ENCODE data around the gene CDK5RAP2. TPM values are rescaled to one million over a fixed set of nuclear protein-coding genes. Genes with fewer than 3 reads are reported as not detected.

The CDK5RAP2 gene
- total RNA-seq, 1 donor, result 26.9 TPM

DNA sequence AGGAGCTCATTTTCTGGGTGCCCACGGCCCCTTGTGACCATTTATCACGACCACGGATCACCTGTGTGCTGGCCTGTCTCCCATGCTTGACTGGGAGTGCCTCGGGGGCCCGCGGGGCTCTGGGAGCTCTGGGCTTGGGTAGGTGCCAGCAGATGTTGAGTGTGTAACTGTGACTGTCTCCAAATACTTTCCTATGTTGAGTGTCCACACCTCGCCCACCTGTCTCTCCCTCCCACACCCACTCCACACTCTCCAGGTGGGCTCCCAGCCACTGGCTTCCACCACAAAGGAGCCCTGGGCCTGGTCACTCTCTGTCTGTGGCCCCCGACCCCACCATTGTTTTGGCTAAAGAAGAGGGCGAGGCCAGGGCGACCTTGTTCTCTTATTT lies 196.4 kb downstream of the CDK5RAP2 start:
- Histone ChIP-seq H3K27me3 (ENCODE audit: insufficient read depth, low read length) (no peaks in the 10 kb centered on the region), H3K4me1 (ENCODE audit: insufficient read depth, low read length) (no peaks in the 10 kb centered on the region), H3K4me3 (ENCODE audit: low read length) (no peak overlapping the region), H3K9me3 (ENCODE audit: low read depth, low read length) (no peaks in the 10 kb centered on the region)

DNA sequence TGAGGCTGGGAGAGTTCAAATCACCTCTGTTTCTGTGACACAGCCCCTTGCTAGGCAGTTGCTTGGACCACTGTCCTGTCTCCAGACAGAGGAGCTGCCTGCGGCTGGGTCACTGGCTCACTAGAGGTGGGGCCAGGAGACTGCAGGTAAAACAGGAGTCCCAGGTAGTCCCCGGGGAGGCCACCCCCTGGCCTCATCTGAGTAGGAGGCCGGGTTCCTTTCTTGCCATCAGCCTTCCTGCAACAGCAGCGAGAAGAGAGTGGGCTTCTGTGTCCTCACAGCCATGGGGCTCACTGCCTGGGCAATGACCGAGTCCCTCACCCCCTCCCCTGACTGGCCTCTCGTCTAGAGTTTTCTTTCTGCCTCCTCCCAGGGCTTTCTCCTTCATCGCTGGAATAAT lies 197.5 kb downstream of the CDK5RAP2 start:
- H3K27me3 ChIP-seq (ENCODE audit: insufficient read depth, low read length), result no peaks in the 10 kb centered on the region
- H3K4me1 ChIP-seq (ENCODE audit: insufficient read depth, low read length), result no peaks in the 10 kb centered on the region
- H3K9me3 ChIP-seq (ENCODE audit: low read depth, low read length), result no peaks in the 10 kb centered on the region
- no peak overlapping the region for H3K4me3 ChIP-seq (ENCODE audit: low read length)

- H3K27me3 ChIP-seq (ENCODE audit: insufficient read depth, low read length), result no peaks in the 10 kb centered on the region
- H3K4me3 ChIP-seq (ENCODE audit: low read length), result no peak overlapping the region
- H3K9me3 ChIP-seq (ENCODE audit: low read depth, low read length), result no peaks in the 10 kb centered on the region
- H3K4me1 ChIP-seq (ENCODE audit: insufficient read depth, low read length), result no peaks in the 10 kb centered on the region
These were observed 198.1 kb downstream of the CDK5RAP2 start for GRCh38 chr9:120381839-120382238.

DNA sequence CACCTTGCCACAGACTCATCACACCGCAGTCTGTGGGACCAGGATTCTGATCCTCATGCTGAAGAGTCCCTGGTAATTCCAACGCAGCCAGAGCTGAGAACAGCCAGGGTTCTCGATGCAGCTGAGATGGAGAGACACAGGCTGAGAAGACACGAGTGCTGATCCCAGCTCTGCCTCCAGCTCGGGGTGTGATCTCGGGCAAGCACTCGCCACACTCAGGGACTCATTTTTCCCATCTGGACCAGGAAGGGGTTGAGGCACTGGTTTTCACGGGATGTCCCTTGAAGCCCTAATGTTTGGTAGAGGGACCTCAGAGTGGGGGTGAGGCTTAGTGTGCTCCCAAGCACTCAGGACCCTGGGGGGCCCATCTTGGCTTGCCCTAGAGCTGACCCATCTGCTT lies 200.4 kb downstream of the CDK5RAP2 start:
- H3K9me3 ChIP-seq (ENCODE audit: low read depth, low read length), result no peaks in the 10 kb centered on the region
- no peaks in the 10 kb centered on the region for H3K27me3 ChIP-seq (ENCODE audit: insufficient read depth, low read length)
- H3K4me1 ChIP-seq (ENCODE audit: insufficient read depth, low read length), result no peaks in the 10 kb centered on the region
- H3K4me3 ChIP-seq (ENCODE audit: low read length), result no peak overlapping the region

GRCh38 chr9:120378680-120379079 lies 201.3 kb downstream of the CDK5RAP2 start:
- no peaks in the 10 kb centered on the region for H3K9me3 ChIP-seq (ENCODE audit: low read depth, low read length)
- H3K4me3 ChIP-seq (ENCODE audit: low read length), result no peak overlapping the region
- no peaks in the 10 kb centered on the region for H3K4me1 ChIP-seq (ENCODE audit: insufficient read depth, low read length)
- H3K27me3 ChIP-seq (ENCODE audit: insufficient read depth, low read length), result no peaks in the 10 kb centered on the region

DNA sequence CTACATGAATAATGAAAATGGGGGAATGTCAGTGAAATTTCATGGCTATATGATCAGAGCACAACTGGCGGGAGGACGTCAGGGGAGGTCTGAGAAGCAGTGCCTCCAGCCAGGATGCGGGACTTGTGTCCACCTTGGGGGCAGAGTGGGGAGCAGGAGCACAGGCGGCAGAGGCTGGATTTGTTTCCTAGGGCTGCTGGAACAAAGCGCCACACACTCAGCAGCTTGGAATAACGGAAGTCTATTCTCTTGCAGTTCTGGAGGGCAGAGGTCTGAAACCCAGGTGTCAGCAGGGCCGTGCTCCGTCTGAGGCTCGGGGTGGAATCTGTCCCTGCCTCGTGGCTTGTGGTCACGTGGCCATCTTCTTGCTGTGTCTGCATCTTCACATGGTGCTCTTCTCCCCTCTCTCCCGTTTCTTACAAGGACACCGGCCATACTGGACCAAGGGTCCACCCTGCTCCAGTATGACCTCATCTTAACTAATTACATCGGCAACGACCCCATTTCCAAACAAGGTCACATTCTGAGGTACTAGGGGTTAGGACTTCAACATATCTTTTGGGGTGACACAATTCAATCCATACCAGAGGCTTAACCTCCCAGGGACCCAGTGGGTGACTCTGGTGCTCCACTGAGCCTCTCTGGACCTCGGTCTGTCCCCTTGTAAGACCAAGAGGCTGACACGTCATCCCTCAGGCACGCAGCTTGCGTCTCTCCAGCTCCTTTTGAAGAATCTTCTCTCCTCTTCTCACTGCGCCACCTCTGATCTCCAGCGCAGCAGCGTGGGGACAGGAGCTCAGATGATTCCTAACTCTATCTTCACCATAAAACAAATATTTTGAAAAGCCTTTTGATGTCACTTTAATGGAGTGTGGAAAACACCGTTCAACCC lies 202.5 kb downstream of the CDK5RAP2 start:
- H3K9me3 ChIP-seq (ENCODE audit: low read depth, low read length), result no peaks in the 10 kb centered on the region
- H3K4me1 ChIP-seq (ENCODE audit: insufficient read depth, low read length), result no peaks in the 10 kb centered on the region
- no peak overlapping the region for H3K4me3 ChIP-seq (ENCODE audit: low read length)
- no peaks in the 10 kb centered on the region for H3K27me3 ChIP-seq (ENCODE audit: insufficient read depth, low read length)

DNA sequence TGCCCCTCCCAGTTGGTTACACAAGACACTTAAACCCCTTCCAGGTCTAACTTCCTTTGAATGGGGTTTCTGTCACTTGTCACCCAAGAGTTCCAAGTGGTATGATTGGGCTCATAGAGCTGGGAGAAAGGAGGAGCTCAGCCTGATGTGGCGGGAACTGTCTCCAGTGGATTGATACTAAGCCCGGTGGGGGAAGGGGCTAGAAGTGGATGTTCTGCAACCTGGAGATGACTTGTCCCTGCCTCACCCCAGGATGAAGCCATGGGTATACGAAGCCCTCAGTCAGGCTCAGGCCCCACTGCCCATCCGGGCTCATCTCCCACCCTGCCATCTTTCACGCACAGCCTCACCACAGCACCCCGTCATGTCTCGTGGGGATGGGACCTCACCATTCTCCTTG lies 203.9 kb downstream of the CDK5RAP2 start:
- Histone ChIP-seq H3K27me3 (ENCODE audit: insufficient read depth, low read length) (no peaks in the 10 kb centered on the region), H3K9me3 (ENCODE audit: low read depth, low read length) (no peaks in the 10 kb centered on the region), H3K4me1 (ENCODE audit: insufficient read depth, low read length) (no peaks in the 10 kb centered on the region), H3K4me3 (ENCODE audit: low read length) (no peak overlapping the region)

DNA sequence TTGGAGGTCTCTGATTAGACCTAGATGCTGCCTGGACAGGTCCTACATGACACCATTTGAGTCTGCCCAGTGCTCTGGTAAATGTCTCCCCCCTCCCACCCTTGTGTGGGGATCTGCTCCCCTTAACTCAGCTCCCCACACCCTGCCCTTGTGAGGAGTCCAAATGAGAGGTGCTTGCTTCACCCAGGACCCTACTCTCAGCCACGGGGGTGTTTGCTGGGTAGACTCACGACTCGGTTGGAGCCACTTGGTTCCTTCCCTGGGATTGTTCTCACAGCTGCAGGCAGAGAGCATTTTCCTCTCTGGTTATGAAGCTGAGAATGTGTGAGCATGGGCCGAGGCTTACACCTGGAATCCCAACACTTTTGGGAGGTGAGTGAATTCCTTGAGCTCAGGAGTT lies 204.7 kb downstream of the CDK5RAP2 start:
- no peak overlapping the region for H3K4me3 ChIP-seq (ENCODE audit: low read length)
- H3K4me1 ChIP-seq (ENCODE audit: insufficient read depth, low read length), result no peaks in the 10 kb centered on the region

GRCh38 chr9:120374817-120375216 lies 205.2 kb downstream of the CDK5RAP2 start:
- H3K27me3 ChIP-seq (ENCODE audit: insufficient read depth, low read length), result no peaks in the 10 kb centered on the region
- H3K9me3 ChIP-seq (ENCODE audit: low read depth, low read length), result no peaks in the 10 kb centered on the region
- no peaks in the 10 kb centered on the region for H3K4me1 ChIP-seq (ENCODE audit: insufficient read depth, low read length)
- no peak overlapping the region for H3K4me3 ChIP-seq (ENCODE audit: low read length)

More for the DNA sequence above, 204.7 kb downstream of the CDK5RAP2 start:
- Histone ChIP-seq H3K9me3 (ENCODE audit: low read depth, low read length) (no peaks in the 10 kb centered on the region), H3K27me3 (ENCODE audit: insufficient read depth, low read length) (no peaks in the 10 kb centered on the region)

- no peaks in the 10 kb centered on the region for H3K9me3 ChIP-seq (ENCODE audit: low read depth, low read length)
- H3K4me3 ChIP-seq (ENCODE audit: low read length), result no peak overlapping the region
- no peaks in the 10 kb centered on the region for H3K27me3 ChIP-seq (ENCODE audit: insufficient read depth, low read length)
- H3K4me1 ChIP-seq (ENCODE audit: insufficient read depth, low read length), result no peaks in the 10 kb centered on the region
These were observed 205.7 kb downstream of the CDK5RAP2 start for GRCh38 chr9:120374239-120374638.

- H3K9me3 ChIP-seq (ENCODE audit: low read depth, low read length), result no peaks in the 10 kb centered on the region
- no peak overlapping the region for H3K4me3 ChIP-seq (ENCODE audit: low read length)
- H3K4me1 ChIP-seq (ENCODE audit: insufficient read depth, low read length), result no peaks in the 10 kb centered on the region
- H3K27me3 ChIP-seq (ENCODE audit: insufficient read depth, low read length), result no peaks in the 10 kb centered on the region
These were observed 207.9 kb downstream of the CDK5RAP2 start for GRCh38 chr9:120372040-120372439.

DNA sequence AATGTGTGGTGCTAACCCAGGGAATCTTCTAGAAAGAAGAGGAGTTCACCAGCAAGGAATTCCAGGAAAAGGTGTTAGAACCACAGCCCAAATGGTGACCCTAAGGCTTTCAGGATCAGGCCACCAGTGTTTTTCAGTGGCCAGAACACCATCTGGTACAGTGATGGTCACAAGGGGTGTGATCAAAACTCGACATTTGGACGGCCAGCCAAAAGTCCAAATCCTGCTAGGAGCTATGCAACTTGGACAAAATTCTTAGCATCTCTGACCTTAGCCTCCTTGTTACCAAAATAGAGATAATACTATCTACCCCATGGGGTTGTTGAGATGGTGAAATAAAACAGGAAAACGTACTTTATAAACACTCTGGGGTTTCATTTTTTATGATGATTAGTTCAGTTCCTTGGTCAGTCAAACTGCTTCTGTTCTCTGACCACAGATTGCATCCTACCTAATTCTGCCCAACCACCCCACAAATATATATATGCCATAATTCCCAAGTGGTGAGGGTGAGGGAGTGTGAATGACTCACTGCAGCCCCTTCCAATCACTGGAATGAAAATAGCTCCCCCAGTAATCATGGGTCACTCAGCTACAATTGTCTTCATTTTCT lies 210.3 kb downstream of the CDK5RAP2 start:
- Histone ChIP-seq H3K27me3 (ENCODE audit: insufficient read depth, low read length) (no peaks in the 10 kb centered on the region), H3K4me3 (ENCODE audit: low read length) (no peak overlapping the region), H3K9me3 (ENCODE audit: low read depth, low read length) (no peaks in the 10 kb centered on the region), H3K4me1 (ENCODE audit: insufficient read depth, low read length) (no peaks in the 10 kb centered on the region)

DNA sequence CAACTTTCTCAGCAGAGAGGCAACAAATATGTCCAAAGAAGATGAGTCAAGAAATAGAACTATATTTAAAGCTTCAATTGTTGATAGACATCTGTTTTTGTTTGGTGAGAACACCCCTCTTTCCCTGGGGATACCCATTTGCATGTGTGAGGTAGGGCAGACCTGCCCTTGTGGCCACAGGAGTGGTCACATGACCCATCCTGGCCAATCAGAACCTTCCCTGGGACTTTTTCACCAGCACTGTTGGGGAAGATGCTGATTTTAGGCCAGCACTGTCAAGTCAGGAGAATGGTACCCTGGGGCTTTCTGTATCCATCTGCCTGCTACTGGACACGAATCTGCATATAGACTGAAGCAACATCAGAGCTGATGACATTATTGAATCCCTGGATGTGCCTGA lies 211.2 kb downstream of the CDK5RAP2 start:
- no peak overlapping the region for H3K4me3 ChIP-seq (ENCODE audit: low read length)
- H3K4me1 ChIP-seq (ENCODE audit: insufficient read depth, low read length), result no peaks in the 10 kb centered on the region
- H3K27me3 ChIP-seq (ENCODE audit: insufficient read depth, low read length), result no peaks in the 10 kb centered on the region
- H3K9me3 ChIP-seq (ENCODE audit: low read depth, low read length), result no peaks in the 10 kb centered on the region

DNA sequence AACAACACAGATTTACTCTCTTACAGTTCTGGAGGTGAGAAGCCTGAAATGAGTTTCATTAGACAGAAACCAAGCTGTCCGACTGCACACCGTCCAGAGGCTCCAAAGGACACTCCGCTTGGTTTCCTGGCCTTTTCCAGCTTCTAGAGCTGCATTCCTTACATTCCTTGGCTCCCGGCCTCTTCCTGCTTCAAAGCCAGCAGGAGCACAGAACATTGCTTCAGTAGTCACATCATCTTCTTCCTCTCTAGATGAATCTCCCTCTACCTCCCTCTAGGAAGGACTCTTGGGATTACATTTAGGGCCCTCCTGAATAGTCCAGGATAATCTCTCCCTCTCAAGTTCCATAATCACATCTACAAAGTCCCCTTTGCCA lies 213.3 kb downstream of the CDK5RAP2 start:
- Histone ChIP-seq H3K4me3 (ENCODE audit: low read length) (no peak overlapping the region), H3K9me3 (ENCODE audit: low read depth, low read length) (no peaks in the 10 kb centered on the region), H3K27me3 (ENCODE audit: insufficient read depth, low read length) (no peaks in the 10 kb centered on the region), H3K4me1 (ENCODE audit: insufficient read depth, low read length) (no peaks in the 10 kb centered on the region)

- H3K27me3 ChIP-seq (ENCODE audit: insufficient read depth, low read length), result no peaks in the 10 kb centered on the region
- H3K4me1 ChIP-seq (ENCODE audit: insufficient read depth, low read length), result no peaks in the 10 kb centered on the region
- no peak overlapping the region for H3K4me3 ChIP-seq (ENCODE audit: low read length)
- H3K9me3 ChIP-seq (ENCODE audit: low read depth, low read length), result no peaks in the 10 kb centered on the region
These were observed 214.6 kb downstream of the CDK5RAP2 start for GRCh38 chr9:120365386-120365785.

DNA sequence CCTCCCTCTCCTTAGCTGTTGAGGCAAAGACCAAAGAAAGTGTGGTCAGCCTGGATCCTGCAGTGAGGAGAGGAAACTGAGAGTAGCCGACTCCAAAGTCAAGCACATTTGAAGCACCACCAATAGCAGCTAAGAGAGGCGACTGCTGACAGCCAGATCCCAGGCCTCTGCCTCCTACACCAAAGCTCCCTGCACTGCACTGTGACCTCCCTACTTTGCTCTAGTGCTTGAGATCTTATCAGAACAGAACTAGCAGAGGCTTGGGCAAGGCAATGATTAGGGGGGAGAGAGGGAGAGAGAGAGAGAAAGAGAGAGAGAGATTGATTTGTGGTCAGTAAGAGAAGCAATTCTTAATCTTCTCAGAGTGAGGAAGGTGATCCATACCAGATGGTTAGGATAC lies 216.3 kb downstream of the CDK5RAP2 start:
- no peak overlapping the region for H3K4me3 ChIP-seq (ENCODE audit: low read length)
- H3K27me3 ChIP-seq (ENCODE audit: insufficient read depth, low read length), result no peaks in the 10 kb centered on the region
- no peaks in the 10 kb centered on the region for H3K9me3 ChIP-seq (ENCODE audit: low read depth, low read length)
- no peaks in the 10 kb centered on the region for H3K4me1 ChIP-seq (ENCODE audit: insufficient read depth, low read length)
